ENCODE data around the gene SSX2.
"Not testable (repeated sequence)": the region's sequence is repeated elsewhere in the genome, so short reads cannot be mapped to it uniquely, and the experiment has no call there.

SSX2 gene, protein sequence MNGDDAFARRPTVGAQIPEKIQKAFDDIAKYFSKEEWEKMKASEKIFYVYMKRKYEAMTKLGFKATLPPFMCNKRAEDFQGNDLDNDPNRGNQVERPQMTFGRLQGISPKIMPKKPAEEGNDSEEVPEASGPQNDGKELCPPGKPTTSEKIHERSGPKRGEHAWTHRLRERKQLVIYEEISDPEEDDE

DNA sequence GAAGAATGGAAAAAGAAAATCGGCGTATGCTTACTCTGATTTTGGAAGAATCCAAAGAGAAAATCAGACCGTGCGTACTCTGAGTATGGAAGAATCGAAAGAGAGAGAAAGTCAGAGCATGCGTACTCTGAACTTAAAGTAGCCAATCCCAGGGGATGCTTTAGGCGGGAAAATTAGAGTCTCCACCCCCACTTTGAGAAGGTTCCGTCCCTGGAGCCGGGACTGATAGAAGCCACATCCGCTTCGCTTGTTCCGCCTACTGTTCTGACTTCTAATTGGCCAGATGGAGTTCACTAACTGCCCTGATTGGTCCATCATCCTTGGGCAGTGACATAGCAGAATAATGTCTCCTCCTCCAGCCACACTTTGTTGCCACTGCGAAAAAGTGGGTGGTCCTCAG, at the start of gene SSX2:
Gene SSX2, minus strand, starts transcription at position 101 of the 400 bp plus-strand sequence. CDS start 1,429 bp downstream, outside the sequence.
- not testable (repeated sequence) for DNase-seq (ENCODE audit: low read depth in 2 of 2)

DNA sequence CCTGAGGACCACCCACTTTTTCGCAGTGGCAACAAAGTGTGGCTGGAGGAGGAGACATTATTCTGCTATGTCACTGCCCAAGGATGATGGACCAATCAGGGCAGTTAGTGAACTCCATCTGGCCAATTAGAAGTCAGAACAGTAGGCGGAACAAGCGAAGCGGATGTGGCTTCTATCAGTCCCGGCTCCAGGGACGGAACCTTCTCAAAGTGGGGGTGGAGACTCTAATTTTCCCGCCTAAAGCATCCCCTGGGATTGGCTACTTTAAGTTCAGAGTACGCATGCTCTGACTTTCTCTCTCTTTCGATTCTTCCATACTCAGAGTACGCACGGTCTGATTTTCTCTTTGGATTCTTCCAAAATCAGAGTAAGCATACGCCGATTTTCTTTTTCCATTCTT, 44.0 kb upstream of the SSX2 start, which contains the start of gene SSX2B:
Gene SSX2B, plus strand, starts transcription at position 301 of the 400 bp plus-strand sequence. CDS start 1,429 bp downstream, outside the sequence.
- not testable (repeated sequence) for DNase-seq (ENCODE audit: low read depth in 2 of 2)

DNA sequence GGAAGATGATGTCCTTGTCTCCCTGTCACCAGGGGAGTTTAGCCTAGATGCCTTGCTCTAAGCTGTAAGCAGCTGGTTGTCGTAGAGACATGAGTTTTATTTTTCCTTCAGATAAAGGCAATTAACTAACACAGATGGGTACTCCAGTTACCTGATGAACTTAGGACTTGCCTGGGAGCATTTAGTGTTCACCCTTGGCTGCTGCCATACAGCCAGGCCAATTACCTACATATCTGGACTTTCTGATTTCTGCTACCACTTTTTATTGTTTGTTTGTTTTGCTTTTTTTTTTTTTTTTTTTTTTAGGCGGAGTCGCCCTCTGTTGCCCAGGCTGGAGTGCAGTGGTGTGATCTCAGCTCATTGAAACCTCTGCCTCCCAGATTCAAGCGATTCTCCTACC, 14.9 kb downstream of the SSX2 start:
- not testable (repeated sequence) for DNase-seq (ENCODE audit: low read depth in 2 of 2)

DNA sequence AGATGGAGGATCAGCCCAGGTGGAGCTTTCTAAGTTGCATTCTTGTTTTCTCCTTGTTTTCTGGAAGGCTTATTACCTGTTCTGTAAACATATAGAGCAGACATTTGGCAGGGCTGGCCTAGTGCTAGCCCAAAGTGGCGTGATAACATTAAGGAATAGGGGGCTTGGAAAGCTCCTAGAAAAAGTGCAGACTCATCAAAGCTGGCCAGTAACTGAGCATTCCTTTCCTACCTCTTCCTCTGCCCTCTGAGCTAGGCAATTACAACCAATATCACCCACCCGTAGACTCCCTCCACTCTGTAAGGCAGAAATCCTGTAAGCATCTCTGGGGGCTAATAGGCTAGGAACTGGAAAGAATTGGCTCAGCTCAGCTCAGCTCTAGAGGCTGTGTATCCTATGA, 44.8 kb downstream of the SSX2 start:
- not testable (repeated sequence) for DNase-seq (ENCODE audit: low read depth in 2 of 2)

DNA sequence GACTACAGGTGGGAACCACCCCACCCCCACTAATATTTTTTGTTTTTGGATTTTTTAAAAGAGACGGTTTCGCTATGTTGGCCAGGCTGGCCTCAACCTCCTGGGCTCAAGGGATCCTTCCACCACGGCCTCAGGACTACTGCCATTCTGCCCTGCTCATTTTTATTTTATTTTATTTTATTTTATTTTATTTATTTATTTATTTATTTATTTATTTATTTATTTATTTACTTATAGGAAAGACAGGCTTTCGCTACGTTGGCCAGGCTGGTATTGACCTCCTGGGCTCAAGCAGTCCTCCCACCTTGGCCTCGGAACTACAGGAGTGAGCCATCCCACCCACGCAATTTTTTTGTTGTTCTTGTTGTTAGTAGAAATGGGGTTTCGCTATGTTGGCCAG, 51.5 kb downstream of the SSX2 start:
- DNase-seq (ENCODE audit: low read depth in 2 of 2), result not testable (repeated sequence)

DNA sequence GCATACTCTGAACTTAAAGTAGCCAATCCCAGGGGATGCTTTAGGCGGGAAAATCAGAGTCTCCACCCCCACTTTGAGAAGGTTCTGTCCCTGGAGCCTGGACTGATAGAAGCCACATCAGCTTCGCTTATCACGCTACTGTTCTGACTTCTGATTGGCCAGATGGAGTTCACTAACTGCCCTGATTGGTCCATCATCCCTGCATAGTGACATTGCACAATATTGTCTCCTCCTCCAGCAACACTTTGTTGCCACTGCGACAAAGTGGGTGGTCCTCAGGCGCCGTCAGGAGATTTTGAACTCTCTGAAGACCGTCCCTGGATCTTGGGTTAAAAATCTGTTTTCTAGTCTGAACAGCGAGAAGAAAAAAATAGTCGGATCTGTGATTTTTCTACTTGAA, 52.2 kb downstream of the SSX2 start, which contains the start of gene SSX7:
Gene SSX7, minus strand, starts transcription at position 101 of the 400 bp plus-strand sequence. CDS start 1,428 bp downstream, outside the sequence.
- not testable (repeated sequence) for DNase-seq (ENCODE audit: low read depth in 2 of 2)

DNA sequence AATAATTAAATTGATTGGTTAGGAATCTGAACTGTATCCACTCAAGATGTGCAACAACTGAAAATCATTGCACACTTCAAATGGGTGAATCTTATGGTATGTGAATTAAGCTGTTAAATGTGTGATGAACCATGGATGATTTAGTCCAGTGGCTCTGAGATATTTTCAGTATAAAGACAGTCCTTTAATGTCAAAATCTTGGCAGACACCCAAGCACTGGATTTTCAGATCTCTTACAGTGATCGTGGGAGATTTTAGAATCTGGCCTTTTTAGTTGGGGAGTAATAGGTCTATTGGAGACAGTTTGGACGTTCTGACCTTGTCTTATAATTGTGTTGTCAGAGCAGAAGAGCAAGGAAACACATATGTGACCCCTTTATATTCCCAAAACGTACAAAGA, 56.3 kb downstream of the SSX2 start:
- DNase-seq (ENCODE audit: low read depth in 2 of 2), result not testable (repeated sequence)

DNA sequence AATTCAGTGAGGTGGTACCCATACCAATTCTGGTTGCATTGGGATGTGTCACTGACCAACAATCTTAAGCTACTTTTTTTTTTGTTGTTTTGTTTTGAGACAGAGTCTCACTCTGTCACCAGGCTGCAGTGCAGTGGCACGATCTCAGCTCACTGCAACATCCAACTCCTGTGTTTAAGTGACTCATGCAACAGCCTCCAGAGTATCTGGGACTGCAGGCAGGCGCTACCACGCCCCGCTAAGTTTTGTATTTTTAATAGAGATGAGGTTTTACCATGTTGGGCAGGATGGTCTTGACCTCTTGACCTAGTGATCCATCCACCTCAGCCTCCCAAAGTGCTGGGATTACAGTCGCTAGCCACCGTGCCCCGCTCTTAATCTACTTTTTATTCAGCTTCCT, 58.0 kb downstream of the SSX2 start:
- not testable (repeated sequence) for DNase-seq (ENCODE audit: low read depth in 2 of 2)

Measured in stimulated activated CD4-positive, alpha-beta T cell treated with anti-CD3 and anti-CD28 coated beads, Interleukin-1b, Interleukin-23, amount 100 ng/mL, for 4 hours (primary cell).